Activated CD4-positive, CD25-positive, alpha-beta regulatory T cell treated with anti-CD3 and anti-CD28 coated beads, Interleukin-2, amount 50 U/mL, for 16 hours (primary cell): ENCODE measurements around the gene SSBP4.
"Not testable (repeated sequence)": the region's sequence is repeated elsewhere in the genome, so short reads cannot be mapped to it uniquely, and the experiment has no call there.

Experiments
- DNase-seq: peaks from one replicate; pipeline ENCODE4 v3.0.0-alpha.2; 2020; ENCODE audit warnings: low read depth, low spot score

The SSBP4 gene

GRCh38 chr19:18419195-18419698 lies at the start of gene SSBP4:
Gene SSBP4 (plus strand): TSS chr19:18419398. CDS start chr19:18419649, 251 bp downstream.
- no peak for DNase-seq

- no peak for DNase-seq
These were observed 45.7 kb upstream of the SSBP4 start for GRCh38 chr19:18373407-18373891.

GRCh38 chr19:18373892-18374629 lies 45.1 kb upstream of the SSBP4 start:
- no peak for DNase-seq

DNA sequence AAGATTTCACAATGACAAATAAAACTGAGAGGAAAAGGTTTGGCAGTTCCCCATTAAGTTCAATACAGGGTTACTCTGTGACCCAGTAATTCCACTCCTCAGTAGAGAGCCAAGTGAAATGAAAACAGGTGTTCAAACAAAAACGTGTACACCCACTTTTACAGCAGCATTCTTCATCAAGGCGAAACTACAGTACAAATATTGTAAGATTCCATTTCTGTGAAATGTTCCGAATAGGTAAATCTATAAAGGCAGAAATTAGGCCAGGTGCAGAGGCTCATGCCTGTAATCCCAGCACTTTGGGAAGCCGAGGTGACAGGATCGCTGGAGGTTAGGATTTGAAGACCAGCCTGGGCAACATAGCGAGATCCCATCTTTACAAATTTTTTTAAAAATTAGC lies 42.2 kb upstream of the SSBP4 start:
- no peak for DNase-seq

- no peak for DNase-seq
These were observed 39.1 kb upstream of the SSBP4 start for GRCh38 chr19:18379803-18380747.

DNA sequence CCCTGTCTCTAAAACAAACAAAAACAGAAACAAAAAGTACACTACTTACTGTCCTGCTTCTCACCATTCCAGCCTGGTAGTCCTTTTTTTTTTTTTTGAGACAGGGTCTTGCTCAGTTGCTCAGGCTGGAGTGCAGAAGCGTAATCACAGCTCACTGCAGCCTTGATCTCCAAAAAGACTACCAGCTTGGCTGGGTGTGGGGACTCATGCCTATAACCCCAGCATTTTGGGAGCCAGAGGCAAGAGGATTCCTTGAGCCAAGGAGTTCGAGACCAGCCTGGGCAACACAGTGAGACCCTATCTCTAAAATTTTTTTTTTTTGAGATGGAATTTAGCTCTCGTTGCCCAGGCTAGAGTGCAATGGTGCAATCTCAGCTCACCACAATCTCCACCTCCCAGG lies 38.4 kb upstream of the SSBP4 start:
- DNase-seq = no peak

DNA sequence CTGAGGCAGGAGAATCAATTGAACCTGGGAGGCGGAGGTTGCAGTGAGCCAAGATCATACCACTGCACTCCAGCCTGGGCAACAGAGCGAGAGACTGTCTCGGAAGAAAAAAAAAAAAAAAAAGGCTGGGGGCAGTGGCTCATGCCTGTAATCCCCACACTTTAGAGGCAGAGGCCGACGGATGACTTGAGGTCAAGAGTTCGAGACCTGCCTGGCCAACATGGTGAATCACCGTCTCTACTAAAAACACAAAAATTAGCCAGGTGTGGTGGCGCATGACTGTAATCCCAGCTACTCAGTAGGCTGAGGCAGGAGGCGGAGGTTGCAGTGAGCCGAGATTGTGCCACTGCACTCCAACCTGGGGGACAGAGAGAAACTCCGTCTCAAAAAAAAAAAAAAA lies 35.6 kb upstream of the SSBP4 start:
- DNase-seq = not testable (repeated sequence)

GRCh38 chr19:18384775-18385174 lies 34.4 kb upstream of the SSBP4 start:
- DNase-seq = no peak

- DNase-seq = no peak
These were observed 33.9 kb upstream of the SSBP4 start for GRCh38 chr19:18385359-18385674.

DNA sequence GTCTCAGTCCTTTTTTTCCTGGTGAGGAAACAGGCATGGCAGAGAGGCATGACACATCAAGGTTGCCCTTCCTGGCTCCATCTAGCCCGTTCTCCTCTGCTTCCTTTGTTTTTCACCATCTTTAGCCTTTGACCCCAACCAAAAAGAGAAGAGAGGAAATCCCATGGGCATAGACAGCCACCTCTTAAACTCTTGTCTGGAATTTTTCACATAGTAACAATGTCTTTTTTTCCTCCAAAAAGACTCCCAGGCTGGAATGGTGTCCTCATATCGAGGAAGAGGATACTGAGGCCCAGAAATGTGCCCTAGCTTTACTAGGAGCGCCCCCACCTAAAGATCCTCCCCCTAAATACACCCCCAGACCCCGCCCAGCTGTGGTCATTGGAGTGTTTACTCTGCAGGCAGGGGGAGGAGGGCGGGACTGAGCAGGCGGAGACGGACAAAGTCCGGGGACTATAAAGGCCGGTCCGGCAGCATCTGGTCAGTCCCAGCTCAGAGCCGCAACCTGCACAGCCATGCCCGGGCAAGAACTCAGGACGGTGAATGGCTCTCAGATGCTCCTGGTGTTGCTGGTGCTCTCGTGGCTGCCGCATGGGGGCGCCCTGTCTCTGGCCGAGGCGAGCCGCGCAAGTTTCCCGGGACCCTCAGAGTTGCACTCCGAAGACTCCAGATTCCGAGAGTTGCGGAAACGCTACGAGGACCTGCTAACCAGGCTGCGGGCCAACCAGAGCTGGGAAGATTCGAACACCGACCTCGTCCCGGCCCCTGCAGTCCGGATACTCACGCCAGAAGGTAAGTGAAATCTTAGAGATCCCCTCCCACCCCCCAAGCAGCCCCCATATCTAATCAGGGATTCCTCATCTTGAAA lies 33.3 kb upstream of the SSBP4 start, which contains the start of gene GDF15:
GDF15 (plus strand) TSS at position 484 of the 868 bp plus-strand sequence; CDS start at position 516, 32 bp downstream.
- DNase-seq = no peak

GRCh38 chr19:18386543-18387271 lies 32.5 kb upstream of the SSBP4 start:
- DNase-seq = no peak

GRCh38 chr19:18388100-18388959 lies 30.9 kb upstream of the SSBP4 start:
- peak; percentile 55 for DNase-seq

GRCh38 chr19:18388960-18389725 lies 30.1 kb upstream of the SSBP4 start:
- no peak for DNase-seq

DNA sequence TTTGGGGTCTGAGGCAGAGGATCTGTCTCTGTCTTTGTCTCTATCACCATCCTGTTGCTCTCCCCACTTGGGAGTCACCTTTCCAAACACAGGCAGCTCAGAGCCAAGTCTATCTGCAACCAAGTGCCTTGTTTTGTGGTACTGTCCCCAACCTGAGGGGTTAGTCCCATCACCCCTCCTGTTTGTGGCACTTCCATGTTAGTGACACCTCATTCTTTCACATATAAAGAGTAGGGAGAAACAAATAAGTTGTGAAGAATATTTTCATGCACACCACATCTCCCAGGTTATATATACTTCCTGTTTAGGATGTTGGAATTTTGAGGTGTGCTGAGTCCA lies 29.5 kb upstream of the SSBP4 start:
- no peak for DNase-seq

DNA sequence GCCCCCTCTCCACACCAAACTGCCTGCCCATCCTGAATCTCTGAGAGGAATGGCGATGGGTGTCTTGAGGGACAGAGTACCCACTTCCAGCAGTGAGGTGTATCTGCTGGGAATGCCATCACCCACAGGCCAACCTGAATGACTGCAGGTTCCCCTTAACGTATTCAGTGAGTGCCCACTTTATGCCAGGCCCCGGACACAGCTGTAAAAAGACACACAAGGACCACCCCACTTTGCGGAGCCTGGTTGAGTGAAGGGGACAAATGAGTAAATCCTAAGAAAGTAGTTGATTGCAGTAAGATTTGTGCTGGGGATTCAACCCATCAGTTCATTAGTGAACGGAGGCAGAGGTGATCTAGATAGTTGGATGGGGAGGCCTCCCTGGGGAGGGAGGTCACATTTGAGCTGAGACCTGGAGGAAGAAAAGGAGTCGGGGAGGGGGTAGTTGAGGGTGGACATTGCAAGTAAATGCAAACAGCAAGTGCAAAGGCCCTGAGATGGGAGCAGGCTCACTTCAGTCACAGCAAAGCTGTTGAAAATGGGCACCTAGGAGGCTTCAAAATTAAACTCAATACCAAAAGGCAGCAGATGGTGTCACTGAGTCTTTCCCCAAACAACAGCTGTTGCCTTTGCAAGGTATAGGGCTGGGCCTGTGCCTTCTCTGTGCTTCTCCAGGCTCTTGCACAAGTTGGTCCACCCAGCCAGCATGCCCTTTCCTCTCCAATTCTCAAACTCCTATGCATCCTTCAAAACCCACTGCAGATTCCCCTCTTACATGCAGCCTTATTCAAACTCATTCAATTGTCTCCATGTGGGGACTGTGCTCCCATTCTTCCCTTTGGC lies 28.9 kb upstream of the SSBP4 start:
- no peak for DNase-seq

- no peak for DNase-seq
These were observed 27.6 kb upstream of the SSBP4 start for GRCh38 chr19:18391509-18392075.

DNA sequence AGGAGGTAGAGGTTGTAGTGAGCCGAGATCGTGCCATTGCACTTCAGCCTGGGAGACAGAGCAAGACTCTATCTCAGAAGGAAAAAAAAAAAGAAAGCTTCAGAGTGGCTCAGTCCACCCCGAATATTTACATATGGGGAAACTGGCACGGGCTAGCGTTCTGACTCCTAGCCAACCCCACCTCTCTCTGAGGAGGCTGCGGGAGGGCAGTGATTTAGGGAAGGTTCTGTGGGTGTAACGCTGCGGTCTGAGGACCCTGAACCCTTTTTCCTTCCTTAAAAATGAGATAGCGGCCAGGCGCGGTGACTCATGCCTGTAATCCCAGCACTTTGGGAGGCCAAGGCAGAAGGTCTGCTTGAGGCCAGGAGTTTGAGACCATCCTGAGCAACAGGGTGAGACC lies 26.8 kb upstream of the SSBP4 start:
- no peak for DNase-seq

DNA sequence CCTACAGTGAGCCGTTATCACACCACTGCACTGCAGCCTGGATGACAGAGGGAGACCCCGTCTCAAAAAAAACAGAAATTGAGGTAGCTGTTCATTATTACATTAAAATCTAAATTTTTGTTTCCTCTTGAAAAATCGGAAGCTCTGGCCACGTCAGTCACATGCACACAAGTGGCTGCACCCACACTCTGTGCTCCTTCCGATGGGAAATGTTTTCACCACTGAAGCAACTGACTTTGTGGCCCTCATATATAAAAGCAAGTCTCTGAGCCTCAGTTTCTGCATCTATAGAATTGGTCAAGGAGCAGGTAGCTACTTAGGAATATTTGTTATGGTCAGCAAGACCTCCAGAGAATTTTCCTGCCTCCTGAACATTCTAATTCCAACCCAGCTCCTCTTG lies 26.3 kb upstream of the SSBP4 start:
- DNase-seq = no peak
